Renal pelvis (tissue), 12 donors: ENCODE results near the gene PDZD4. TPM values are rescaled to one million over a fixed set of nuclear protein-coding genes. Genes with fewer than 3 reads are reported as not detected.

Experiments used
- DNase-seq: peaks from one replicate; pipeline ENCODE4 v3.0.0-alpha.2; 2013
- long read RNA-seq, 16 experiments: transcript quantifications; one replicate each; lab custom pipeline, GENCODE V29; 2026
- polyA plus RNA-seq, 3 donors: library from polyadenylated mRNA; unstranded; fragments of 120-200 nt; gene quantifications; one replicate each; pipeline ENCODE4 v1.2.1, GENCODE V29; 2013; ENCODE audit not compliant: insufficient read length in 3 of 3

PDZD4 gene, protein sequence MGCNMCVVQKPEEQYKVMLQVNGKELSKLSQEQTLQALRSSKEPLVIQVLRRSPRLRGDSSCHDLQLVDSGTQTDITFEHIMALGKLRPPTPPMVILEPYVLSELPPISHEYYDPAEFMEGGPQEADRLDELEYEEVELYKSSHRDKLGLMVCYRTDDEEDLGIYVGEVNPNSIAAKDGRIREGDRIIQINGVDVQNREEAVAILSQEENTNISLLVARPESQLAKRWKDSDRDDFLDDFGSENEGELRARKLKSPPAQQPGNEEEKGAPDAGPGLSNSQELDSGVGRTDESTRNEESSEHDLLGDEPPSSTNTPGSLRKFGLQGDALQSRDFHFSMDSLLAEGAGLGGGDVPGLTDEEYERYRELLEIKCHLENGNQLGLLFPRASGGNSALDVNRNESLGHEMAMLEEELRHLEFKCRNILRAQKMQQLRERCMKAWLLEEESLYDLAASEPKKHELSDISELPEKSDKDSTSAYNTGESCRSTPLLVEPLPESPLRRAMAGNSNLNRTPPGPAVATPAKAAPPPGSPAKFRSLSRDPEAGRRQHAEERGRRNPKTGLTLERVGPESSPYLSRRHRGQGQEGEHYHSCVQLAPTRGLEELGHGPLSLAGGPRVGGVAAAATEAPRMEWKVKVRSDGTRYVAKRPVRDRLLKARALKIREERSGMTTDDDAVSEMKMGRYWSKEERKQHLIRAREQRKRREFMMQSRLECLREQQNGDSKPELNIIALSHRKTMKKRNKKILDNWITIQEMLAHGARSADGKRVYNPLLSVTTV
- polyA plus RNA-seq = 10 to 100 TPM in 2 of 3 donors, 1 to 10 TPM in 1; 8.4 to 12.0 (median 11.7) TPM
- long read RNA-seq, donor 1 = 0 reads
- long read RNA-seq, donor 2, partial matches to known transcripts = 0 of 1 reads
- long read RNA-seq, donor 2, other reads (novel, unspliced or antisense) = 0 of 1 reads
- long read RNA-seq, donor 3, partial matches to known transcripts = 0 of 1 reads
- long read RNA-seq, donor 3, other reads (novel, unspliced or antisense) = 0 of 1 reads
- long read RNA-seq, donor 4 = 0 reads
- long read RNA-seq, donor 5, partial matches to known transcripts = 0 of 1 reads
- long read RNA-seq, donor 5, other reads (novel, unspliced or antisense) = 0 of 1 reads
- long read RNA-seq, donor 6 = 0 reads
- long read RNA-seq, donor 7, partial matches to known transcripts = 0 of 4 reads
- long read RNA-seq, donor 7, other reads (novel, unspliced or antisense) = 0 of 4 reads
- long read RNA-seq, donor 8 = 0 reads
- long read RNA-seq, donor 9 = 0 reads
- long read RNA-seq, donor 10, partial matches to known transcripts = 0 of 2 reads
- long read RNA-seq, donor 10, other reads (novel, unspliced or antisense) = 0 of 2 reads
- long read RNA-seq, donor 11, partial matches to known transcripts = 0 of 2 reads
- long read RNA-seq, donor 11, other reads (novel, unspliced or antisense) = 0 of 2 reads
- long read RNA-seq, donor 12 = 0 reads
- long read RNA-seq, donor 13 = 0 reads
- long read RNA-seq, donor 14 = 0 reads
- long read RNA-seq, donor 15, partial matches to known transcripts = 0 of 2 reads
- long read RNA-seq, donor 15, other reads (novel, unspliced or antisense) = 0 of 2 reads
- long read RNA-seq, donor 16, partial matches to known transcripts = 0 of 1 reads
- long read RNA-seq, donor 16, other reads (novel, unspliced or antisense) = 0 of 1 reads

DNA sequence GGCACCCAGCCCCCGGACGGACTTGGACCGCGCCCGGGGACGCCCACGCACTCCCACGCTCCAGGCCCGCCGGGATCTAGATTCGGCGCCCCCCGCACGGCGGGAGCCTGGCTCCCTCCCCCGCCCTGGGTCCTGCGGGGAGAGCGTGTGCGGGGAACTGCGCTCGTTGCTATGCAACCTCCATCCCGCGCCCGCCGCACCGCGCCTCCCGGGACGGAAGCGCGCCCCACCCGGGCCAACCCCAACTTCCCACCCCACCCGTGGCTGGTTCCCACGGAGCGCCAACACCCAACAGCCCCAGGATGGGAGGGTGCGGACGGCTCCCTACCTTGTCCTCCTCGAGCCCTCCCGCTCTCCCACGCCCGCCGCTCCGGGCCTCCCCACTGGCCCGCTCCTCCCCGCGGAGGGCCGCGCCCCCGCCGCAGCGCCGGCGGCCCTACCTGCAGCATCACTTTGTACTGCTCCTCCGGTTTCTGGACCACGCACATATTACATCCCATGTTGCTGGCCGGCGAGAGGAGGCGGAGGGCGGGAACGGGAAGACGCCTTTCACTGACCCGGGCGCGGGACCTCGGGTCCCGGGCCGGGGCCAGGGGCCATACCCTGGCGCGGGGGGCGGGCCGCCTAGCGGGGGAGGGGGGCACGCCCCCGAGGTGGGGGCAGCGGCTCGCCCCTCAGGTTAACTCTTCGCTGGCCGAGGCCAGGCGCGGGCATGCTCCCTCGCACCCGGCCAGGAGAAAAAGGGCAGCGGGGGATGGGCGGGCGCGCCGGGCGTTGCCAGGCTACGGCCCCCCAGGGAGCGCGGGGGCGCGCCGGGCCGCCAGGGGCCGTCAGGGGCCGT, at the start of gene PDZD4:
TSS of gene PDZD4 (minus strand) at position 746 of the 841 bp plus-strand sequence. CDS start at position 500, 246 bp downstream.
- no peak for DNase-seq

DNA sequence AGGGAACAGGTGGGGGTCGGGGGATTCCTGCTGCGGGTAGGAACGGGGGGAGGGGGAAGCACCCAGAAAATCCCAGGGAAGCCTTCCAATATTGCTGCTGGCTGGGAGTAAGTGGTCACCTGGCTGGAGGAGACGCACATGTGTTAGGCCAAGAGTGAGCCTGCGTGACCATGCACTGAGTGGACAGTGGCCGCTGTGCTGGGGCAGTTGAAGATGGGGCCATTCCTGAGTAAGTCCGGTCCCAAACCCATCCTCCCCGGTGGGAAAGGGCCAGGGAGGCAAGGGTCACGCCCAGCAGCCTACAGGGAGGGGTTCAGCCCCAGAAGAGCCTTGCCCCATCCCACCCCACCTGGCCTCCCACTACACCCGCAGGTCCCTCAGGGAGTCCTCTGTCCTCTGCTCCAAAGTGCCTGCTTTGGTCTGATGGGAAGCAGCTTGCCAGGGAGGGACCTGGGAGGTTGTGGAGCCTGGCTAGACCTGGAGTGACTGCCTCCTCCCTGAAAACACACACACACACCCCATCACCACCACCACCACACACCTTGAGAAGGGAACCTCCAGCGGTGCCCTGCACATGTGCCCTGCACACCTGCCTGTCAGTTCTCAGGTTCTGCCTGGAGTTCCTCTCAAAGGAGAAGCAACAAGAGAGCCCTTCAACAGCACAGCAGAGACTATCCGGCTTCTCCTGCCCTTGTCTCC, 49.5 kb upstream of the PDZD4 start:
- DNase-seq = no peak

DNA sequence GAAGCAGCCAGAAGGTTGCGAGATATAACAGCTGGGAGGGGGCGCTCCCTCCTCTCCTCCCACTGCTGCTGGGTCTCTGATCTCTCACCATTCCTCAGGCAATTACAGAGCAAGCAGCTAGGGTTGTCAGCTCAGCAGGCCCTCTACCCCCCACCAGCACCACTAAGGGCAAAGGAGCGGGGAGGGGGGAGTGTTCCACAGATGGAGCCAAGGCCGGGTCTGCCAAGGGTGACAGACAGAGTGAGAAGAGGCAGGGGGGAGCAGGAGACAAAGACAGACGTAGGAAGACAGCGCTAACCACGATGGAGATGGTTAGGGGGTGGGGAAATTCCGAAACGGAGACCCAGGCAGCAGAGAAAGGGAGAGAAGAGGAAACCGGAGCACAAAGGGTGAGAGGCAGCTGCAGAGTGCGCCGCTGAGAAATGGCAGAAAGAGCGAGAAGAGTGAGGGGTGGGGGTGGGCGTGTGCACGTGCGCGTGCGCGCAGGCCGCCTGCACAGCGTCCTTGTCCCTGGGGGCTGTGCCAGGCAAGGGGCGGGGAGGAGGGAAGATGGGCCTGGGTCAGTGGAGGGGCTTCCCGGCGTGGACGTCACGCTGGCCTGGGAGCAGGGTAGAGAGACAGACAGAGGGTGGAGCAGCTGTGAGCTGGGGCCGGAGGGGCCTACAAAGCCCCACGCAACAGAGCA, 48.8 kb upstream of the PDZD4 start:
- DNase-seq = no peak

DNA sequence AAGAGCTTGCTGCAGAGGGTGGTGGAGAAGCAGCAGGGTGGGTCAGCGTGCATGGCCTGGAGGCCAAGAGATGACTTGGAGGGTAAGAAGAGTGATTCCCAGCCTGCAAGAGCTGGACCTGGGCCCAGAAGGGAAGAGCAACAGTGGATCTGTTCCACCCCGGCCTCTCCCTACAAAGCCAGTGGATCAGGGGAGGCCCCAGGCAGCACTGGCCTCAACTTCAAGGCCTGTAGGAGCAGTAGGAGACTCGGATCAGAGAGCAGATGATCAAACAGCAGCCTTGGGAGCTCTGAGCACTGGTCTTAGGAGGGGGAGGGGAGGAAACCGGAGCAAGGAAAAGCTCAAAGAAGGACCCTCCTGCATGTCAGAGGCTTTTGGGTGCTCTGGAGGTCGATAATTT, 48.0 kb upstream of the PDZD4 start:
- no peak for DNase-seq

DNA sequence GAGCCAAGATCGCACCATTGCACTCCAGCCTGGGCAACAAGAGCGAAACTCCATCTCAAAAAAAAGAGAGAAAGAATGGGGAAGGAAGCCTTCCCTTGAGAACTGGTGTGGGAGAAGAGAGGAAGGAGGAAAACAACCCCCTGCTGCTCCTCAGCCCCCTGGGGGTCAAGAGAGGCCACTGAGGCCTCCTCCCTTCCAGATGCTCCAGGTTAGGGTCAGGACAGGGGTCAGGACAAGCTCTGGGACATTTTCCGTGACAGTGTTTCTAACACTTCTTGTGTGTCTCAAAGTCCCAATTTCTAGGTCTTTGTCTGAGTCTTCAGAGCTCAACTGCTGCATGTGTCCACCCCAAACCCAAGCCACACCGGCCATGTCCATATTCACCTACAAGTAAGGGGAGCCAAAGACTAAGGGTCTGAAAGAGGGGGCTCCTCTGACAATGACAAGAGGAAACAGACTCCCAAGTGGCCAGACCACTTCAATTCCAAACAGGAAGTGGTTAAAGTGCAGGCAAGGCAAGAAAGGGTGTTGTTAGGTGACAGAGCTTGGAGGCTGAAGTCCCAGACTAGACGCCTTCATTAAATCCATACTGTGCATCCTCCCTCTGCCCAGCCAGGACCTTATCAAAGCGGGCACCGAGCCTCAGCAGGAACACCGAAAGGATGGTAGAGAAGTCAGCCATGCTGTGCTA, 47.4 kb upstream of the PDZD4 start:
- no peak for DNase-seq

DNA sequence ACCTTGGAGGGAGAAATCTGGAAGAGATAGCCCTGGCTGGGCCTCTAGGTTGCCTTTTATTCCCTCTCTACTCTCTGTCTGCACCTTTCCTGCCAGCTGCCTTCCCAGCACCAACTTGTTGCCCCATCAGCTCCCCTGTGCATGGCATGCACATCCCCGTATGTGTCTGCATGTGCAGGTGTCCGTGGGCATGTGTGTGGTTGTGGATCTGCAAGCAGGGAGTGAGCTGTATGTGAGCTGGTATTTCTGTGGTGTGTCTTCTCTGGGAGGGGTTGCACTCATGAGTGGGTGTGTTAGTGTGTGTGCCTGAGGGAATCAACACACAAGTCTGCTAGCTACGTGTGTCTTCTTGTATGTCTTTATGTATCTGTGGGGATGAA, 45.8 kb upstream of the PDZD4 start:
- DNase-seq = no peak

DNA sequence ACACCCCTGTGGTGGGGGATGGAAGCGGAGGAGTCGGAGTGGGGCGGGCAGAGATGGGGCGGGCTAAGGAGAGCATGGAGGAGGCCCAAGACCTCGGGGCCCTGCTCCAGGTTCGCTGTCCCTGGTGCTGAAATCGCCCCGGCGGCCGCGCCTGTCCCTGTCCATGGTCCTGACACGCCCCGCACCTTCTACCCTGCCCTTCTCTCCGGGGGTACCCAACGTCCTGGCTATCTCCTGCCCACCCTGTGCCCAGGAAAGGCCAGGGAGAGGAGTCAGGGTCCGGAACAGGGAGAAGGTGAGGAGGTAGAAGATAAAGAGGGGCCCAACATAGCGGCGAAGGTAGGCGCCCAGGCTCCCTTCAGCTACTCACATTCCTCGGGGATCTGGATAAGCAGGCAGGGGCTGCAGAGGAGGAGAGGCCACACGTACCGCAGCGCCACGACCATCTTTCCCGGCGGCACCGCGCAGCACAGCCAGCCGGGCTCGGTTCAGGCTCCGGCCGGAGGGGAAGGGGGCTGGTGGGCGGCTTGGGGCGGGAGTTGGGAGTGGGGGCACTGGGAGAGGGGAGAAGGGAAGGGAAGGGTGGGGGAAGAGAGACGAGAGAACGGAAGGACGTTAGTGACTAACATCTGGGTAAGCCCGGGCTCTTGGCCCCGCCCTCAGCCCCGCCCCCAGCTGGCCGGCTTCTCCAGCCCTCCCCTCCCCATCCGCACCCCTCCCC, 45.2 kb upstream of the PDZD4 start:
- DNase-seq = peak; percentile 46

DNA sequence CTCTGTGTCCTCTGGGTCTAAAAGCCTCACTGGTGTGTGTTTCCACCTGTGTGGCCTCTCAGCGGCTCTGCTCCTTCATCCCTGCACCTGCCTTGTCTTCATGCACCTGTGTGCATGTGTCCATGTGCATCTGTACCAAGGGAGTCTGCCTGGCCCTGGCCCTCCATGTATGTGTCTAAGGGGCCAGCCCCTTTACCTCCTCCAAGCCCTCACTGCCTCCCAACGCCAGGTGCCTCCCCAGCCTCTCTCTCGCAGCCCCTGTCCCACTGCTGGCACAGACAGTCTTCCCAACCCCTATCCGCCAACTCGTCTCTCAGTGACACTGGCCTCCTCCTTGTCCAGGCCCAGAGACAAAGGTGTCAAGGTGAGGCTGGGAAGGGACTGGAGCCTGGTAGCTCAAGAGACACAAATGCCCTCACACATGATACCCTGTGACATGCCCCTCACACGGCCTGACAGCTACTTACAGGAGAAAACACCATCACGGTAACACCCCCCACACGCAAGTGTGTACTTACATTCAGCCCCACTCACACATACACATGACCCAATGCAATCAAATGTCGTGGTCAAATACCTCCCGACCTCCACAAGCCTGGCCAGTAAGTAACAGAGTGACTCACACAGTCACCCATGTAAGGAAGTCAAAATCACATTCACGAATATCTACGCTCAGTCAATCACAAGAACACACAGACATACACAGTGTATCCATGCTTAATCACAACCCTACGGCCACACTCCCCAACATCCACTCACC, 44.2 kb upstream of the PDZD4 start:
- DNase-seq = no peak

DNA sequence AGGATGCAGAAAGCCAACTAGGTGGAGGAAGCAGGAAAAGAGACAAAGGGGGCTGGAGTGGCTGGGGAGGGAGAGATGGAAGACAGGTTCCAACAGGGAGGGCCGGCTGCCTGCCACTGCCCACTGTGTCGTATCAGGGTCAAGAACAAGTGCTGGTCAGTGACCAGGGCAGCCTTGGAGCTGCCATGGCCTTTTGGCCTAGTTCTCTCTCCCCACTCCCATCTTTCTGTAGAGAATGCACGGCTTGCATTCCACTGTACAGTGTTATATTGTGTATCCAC, 43.7 kb upstream of the PDZD4 start:
- no peak for DNase-seq

DNA sequence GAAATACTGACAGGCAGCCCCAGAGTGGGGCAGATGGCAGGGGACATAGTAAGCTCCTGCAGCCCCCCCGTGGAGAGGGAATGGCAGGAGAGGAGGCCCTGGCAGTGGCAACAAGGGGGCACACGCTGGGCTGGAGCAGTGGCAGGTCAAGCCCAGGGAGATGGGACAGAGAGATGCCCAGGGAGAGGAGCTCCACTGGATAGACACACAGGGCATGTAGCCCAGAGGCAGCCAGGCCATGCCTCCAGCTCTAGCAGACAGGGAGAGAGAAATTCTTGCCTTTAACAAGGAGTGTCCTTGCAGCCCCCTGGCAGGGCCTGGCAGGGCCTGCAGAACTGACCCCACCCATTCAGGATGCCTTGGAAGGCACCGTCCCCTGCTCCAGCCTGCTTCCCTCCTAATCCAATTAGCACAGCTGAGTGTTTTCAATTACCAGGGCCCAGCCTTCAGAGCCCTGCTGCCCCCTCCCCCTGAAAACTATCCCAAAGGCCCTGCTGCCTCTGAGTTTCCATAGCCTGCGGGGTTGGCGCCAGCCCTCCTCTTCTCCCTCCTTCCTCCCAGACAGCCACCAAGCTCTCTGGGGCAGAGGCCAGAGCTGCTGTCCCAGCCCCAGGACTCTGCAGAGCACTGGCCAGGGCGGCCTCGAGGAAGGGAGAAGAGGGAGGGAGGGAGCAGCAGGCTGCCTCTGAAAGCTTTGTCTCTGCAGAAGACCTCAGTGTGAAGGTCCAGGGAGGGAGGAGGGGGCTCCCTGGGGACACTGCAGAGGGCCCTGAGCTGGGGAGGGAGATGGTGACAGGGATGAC, 43.1 kb upstream of the PDZD4 start:
- no peak for DNase-seq

DNA sequence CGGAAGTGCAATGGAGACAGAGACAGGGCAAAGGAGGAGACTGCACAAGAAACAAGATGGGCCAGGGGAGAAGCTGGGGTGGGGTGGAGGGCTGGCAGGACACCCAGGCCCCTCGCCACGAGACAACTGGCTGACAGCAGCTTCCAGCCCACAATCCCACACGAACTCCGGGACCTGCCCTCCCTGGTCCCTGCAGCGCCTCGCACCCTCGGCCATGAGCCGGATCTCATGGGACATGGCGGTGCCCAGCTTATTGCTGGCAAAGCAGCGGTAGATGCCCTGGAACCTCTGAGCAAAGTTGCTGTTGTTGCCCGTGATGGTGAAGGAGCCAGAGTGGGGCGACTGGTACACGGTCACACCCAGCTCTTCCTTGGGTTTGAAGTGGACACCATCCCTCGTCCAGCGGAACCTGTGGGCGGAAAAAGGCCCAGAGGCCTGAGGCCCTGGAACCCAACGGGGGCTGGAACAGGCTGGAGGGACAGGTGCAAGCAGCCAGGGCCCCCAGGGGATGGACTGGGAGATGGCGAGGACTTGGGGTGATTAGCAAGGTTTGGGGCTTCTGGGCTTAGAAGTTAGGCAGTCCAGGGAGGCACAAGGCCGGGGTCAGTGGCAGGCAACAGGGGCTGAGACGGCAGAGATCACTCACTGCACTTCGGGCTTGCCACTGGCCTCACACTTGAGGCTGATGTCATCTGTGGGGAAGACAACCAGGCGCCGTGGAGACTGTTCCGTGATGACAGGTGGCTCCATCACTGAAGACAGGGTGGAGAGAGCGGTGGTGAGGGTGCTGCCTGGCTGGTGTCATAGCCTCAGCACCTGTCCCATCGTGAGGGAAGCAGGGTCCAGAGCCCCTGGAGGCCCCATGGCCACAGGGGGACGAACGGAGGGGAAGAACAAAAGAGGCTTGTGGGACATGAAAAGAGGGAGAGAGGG, 41.9 kb upstream of the PDZD4 start:
- no peak for DNase-seq

DNA sequence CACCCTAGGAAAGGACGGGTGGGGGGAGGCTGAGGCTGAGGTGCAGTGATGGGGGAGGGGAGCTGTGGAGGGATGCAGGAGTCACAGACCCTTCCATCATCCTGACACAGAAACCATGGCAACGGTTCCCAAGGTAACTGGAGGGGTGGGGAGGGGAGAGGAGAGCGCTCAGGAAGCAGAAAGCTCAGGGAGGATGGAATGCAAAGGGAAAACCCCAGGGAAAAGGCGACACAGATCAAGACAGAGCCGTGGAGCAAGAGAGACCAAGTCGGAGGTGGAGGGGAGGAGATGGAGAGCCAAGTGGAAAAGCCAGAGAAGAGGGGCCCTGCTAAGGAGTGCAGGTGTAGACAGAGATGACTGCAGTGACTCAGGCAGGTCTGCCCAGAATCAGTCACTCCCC, 41.1 kb upstream of the PDZD4 start:
- DNase-seq = no peak

DNA sequence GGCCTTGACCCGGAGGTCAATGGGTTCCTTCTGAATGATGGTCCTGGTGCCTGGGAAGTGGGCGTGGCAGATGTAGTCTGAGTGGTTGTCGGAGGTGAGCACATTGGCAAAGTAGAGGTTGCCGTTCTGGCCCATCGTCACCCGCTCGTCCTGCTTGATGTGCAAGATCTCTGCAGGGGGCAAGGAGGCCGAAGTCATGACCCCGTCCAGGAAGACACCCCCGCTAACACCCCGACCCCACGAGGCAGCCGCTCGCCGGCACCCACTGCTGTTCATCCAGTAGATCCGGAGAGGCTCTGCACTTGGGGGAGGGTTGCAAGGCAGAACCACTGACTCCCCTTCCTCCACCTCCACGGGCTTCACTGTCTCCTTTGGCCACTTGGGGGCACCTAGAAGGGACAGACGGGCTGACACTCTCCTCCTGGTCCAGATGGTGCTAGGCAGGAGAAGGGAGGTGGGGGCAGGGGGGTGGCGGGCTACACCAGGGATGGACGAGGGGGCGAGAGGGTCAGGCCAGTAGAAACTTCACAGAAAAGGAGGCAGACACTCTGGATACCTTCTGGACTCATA, 40.5 kb upstream of the PDZD4 start:
- DNase-seq = no peak

DNA sequence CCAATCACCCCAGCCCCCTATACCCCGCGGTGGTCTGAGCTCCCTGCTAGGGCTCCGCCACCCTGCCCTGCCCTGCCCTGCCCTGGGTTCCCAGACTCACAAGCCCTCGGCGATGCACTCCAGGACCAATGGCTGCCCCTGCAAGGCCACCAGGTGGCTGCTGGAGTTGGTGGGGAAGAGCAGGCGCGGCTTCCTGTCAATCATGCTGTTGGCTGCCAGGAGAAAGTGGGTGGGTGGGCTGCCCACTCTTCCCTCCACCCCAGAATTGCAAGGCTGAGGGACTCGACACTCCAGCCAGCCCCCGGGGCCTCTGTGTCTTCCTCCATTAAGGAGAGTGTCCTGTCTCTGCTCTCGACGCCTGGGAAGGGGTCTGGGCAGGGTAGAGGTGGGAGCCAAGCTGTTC, 39.9 kb upstream of the PDZD4 start:
- no peak for DNase-seq
